GM20000 (cell line): ENCODE measurements around the gene MCTS1.
A peak's percentile ranks its signal among the peaks of the same experiment; 100 is the strongest.
"Not testable (repeated sequence)": the region's sequence is repeated elsewhere in the genome, so short reads cannot be mapped to it uniquely, and the experiment has no call there.

Experiments used
- DNase-seq: peaks from one replicate; pipeline ENCODE4 v3.0.0; 2012; ENCODE audit warnings: low spot score
- TF ChIP-seq, protein P1 (sequence below): IDR thresholded peaks from 2 replicates; pipeline ENCODE4 v1.5.1; 2012; ENCODE audit warnings: mild to moderate bottlenecking, control low read depth; ENCODE audit errors: extremely low read depth, missing control alignments

Gene MCTS1

DNA sequence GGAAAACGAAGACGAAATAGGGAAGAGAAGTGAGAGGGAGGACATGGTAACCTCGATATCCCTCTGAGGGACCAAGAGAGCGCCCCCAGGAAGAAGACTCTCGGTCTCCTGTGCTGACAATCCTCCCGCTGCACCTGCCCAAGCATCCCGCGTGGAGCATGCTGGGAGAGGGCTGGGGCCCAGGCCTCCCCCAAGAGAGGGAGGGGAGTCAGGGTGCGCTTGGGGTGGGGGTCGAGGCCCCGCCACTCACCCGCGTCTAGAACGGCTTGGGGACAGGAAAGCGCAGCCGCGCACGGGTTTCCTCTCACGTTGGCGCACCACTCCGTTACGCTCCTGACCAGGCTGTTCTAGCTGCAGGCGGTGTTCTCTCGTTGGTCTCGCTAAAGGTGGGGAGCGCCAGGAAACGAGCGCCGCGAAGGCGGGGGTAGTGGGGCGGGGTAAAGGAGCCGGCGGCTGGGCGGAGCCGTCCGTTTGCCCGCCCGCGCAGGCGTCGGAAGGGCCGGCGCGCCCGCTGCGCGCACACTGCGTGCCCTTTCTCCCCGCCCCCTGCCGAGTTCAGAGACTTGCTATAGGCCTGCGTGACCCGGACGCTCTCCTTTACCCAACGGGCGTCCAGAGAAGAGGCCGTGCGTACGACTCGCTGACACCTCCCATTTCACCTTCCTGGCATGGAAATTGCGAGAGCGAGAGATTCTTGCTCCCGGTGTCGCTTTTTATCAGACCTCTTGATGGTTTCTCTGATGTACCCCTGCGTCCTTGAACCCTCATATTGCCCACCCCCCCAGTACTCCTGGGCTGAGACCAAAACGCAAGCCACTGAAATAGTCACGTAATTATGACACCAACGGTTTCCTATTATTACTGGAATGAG is 26.0 kb downstream of the MCTS1 start, which contains the start of gene C1GALT1C1:
Gene C1GALT1C1 (minus strand): TSS at position 388 of the 871 bp plus-strand sequence. CDS start 2,888 bp downstream, outside the sequence.
- TF ChIP-seq, protein P1, sequence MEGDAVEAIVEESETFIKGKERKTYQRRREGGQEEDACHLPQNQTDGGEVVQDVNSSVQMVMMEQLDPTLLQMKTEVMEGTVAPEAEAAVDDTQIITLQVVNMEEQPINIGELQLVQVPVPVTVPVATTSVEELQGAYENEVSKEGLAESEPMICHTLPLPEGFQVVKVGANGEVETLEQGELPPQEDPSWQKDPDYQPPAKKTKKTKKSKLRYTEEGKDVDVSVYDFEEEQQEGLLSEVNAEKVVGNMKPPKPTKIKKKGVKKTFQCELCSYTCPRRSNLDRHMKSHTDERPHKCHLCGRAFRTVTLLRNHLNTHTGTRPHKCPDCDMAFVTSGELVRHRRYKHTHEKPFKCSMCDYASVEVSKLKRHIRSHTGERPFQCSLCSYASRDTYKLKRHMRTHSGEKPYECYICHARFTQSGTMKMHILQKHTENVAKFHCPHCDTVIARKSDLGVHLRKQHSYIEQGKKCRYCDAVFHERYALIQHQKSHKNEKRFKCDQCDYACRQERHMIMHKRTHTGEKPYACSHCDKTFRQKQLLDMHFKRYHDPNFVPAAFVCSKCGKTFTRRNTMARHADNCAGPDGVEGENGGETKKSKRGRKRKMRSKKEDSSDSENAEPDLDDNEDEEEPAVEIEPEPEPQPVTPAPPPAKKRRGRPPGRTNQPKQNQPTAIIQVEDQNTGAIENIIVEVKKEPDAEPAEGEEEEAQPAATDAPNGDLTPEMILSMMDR, result no peak
- peak; percentile 82 for DNase-seq

DNA sequence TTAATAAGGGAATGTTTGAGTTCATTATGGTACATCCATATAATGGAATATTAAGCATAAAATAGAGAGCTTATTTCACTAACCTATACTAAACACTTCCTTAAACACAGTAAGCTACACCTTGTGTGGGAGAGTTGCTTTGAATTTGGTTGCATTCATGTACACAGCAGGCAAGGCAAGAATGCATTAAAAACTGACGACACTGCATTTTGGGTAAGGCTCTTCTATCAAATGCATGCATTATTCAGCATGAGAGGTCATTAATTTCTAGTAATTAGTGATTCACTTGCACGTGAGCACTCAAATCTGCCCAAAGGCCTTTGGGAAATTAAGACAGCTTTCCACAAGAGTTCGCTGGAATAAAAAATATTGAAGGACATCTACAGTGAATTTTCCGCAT is 34.7 kb downstream of the MCTS1 start:
- TF ChIP-seq, protein P1, result no peak
- DNase-seq, result no peak

DNA sequence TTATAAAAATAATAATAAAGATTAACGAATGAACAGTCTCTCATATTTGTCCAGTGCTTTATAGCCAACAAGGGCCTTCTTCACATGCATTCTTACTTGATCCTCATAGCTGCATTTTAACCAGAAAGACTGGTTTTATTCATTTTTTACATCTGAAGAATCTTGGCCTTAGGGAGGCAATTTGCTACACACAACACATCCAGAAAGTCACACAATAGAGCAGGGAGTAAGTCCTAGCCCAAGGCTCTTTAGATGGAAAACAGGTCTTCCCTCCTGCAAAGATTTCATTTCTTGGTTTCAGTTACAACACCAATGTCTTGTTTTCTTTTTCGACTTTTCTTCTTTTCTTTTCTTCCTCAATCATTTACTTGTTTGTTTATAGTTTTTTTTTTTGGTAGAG is 39.0 kb downstream of the MCTS1 start:
- TF ChIP-seq, protein P1, result no peak
- no peak for DNase-seq

DNA sequence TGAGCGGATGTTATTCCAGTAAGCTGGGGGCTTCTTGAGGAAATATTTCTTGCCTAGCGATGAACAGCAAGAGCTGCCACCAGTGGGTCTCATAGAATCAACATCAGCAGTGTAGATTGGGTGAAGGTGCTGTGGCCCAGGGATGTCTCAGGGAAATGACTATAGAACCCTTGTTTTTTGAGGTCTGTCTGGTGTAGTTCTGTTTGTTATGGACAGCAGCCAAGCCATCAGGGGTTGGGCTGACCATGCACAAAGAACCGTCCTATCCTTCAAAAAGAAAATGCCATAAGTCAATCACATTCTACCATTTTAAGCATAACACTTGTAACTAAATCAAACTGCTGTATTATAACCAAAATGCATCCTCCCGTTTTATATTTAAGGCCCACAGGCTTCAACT is 43.2 kb downstream of the MCTS1 start:
- no peak for DNase-seq
- TF ChIP-seq, protein P1, result no peak

DNA sequence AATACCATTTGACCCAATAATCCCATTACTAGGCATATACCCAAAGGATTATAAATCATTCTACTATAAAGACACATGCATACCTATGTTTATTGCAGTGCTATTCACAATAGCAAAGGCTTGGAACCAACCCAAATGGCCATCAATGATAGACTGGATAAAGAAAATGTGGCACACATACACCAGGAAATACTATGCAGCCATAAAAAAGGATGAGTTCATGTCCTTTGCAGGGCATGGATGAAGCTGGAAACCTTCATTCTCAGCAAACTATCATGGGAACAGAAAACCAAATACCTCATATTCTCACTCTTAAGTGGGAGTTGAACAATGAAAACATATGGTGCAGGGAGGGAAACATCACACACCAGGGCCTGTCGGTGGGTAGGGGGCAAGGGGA is 48.4 kb downstream of the MCTS1 start:
- DNase-seq, result not testable (repeated sequence)

DNA sequence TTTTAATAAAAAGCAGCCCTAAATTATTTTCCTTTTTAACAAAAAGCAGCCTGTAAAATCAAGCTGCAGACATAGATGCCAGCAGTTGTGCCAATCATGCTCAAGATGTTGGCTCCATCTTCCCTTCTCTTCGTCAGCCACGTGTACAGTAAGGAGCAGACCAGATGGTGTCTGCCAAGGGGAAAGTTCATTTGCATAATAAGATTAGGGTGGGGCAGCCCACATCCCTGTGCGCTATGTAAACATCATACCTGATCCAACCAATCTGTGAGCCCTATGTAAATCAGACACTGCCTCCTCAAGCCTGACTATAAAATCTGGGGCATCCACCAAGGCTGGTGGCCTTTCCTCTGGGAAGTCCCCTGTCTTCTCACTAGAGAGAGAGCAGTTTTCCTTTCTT is 49.1 kb downstream of the MCTS1 start:
- no peak for DNase-seq
- TF ChIP-seq, protein P1, result no peak

DNA sequence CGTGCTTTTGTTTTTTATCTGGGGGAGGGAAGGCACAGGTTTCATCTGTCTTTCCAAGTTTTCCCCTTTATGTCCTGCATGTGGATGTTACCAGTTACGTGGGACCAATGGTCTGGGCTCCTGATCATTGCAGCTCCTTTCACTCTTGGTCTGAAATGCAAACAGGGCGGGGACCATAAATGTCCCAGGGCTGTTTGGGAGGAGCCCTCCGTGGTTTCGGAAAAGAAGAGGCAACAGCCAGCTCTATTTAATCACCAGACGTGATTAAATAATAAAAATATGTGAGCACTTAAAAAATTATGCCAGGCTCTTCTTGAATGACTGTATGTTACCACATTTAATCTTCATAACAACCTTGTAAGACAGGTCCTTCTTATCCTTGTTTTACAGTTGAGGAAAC is 56.7 kb downstream of the MCTS1 start:
- TF ChIP-seq, protein P1, result no peak
- DNase-seq, result no peak
